ENCODE data around the gene GPN2. TPM values are rescaled to one million over a fixed set of nuclear protein-coding genes. Genes with fewer than 3 reads are reported as not detected.

Gene GPN2
- total RNA-seq, 1 experiment from 2014 or later: 30.6 TPM

DNA sequence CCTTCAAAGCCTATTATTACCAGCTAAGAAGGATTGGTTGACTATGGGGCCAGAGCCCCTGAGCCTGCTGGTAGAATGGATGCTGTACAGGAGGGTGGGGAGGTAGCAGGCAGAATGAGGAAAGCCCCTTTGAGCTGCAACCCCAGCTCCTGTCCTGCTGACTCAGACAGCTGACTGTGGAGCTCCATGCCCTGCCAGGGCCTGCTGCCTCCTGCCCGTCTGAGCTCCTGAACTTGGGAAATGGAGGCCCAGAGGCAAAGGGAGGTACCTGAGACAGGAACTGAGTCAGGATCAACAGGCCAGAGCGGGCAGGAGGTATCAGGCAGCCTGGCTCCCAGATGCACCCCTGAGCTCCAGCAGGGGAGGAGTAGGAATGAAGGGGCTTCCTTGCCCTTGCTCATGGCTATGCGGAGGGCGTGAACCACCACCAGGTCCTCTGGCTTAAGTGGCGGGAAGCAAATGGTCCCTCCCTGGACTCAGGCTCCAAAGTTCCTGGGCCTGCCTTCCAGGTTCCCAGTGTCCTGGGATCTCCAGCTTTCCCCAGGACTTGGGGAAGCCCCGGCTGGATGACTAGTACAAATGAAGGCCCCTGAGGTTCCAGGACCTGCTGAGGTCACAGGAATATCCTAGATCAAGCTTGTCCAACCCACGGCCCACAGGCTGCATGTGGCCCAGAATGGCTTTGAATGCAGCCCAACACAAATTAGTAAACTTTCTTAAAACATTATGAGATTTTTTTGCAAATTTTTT lies 31.0 kb downstream of the GPN2 start:
- Histone ChIP-seq H3K4me1 (replicated peaks; ENCODE audit: insufficient read depth) (peaks cover 75% of the 10 kb centered on the region), H3K27ac (peak overlapping the region; percentile 73)
- CTCF ChIA-PET: interaction anchor here (0.5 to 4.4 kb wide), 3 partner anchors 9 to 264 kb away, joined by 3 to 18 read pairs (median 6); no protein-coding TSS in a partner anchor

DNA sequence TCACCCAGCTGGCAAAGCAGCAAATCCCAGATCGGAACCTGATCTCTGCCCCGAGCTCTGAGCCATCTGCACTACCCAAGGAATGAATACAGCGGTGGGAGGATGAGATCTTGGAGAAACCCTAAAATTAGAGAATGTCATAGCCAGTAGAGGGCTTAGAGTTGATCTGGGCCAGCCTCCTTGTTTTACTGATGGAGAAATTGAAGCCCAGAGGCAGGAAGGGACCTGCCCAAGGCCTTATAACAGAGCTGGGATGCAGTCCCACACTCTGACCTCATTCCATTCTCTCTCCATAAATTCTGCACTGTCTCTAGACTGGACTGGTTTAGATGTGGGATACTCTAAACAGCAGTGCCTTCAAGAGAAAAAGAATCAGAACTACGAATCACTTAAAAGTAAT lies 31.9 kb downstream of the GPN2 start:
- Histone ChIP-seq H3K27me3 (ENCODE audit: insufficient read depth, low read depth) (no peaks in the 10 kb centered on the region), H3K36me3 (ENCODE audit: low read depth) (no peaks in the 10 kb centered on the region), H3K79me2 (ENCODE audit: low read depth) (peaks cover 2% of the 10 kb centered on the region), H3K9me2 (ENCODE audit: insufficient read depth) (no peaks in the 10 kb centered on the region), H3K4me3 (no peak overlapping the region), H2AFZ (no peak overlapping the region), H3F3A (ENCODE audit: insufficient read depth, low read depth) (peaks cover 47% of the 10 kb centered on the region), H3K9me3 (ENCODE audit: insufficient read depth, low read depth) (no peaks in the 10 kb centered on the region), H3K4me1 (replicated peaks; ENCODE audit: insufficient read depth) (peaks cover 83% of the 10 kb centered on the region), H3K27ac (peak overlapping the region; percentile 73), H3K4me2 (no peak overlapping the region), H4K20me1 (ENCODE audit: insufficient read depth) (no peaks in the 10 kb centered on the region)
- CTCF ChIA-PET: interaction anchor here (0.6 to 4.4 kb wide), 2 partner anchors 9 to 67 kb away, joined by 3 to 18 read pairs; no protein-coding TSS in a partner anchor
- POLR2A ChIA-PET (ENCODE audit: unreplicated experiment): interaction anchor here (0.7 to 1.2 kb wide), 2 partner anchors 9 to 977 kb away, joined by 6 to 11 read pairs; no protein-coding TSS in a partner anchor
- TF ChIP-seq, protein P1, sequence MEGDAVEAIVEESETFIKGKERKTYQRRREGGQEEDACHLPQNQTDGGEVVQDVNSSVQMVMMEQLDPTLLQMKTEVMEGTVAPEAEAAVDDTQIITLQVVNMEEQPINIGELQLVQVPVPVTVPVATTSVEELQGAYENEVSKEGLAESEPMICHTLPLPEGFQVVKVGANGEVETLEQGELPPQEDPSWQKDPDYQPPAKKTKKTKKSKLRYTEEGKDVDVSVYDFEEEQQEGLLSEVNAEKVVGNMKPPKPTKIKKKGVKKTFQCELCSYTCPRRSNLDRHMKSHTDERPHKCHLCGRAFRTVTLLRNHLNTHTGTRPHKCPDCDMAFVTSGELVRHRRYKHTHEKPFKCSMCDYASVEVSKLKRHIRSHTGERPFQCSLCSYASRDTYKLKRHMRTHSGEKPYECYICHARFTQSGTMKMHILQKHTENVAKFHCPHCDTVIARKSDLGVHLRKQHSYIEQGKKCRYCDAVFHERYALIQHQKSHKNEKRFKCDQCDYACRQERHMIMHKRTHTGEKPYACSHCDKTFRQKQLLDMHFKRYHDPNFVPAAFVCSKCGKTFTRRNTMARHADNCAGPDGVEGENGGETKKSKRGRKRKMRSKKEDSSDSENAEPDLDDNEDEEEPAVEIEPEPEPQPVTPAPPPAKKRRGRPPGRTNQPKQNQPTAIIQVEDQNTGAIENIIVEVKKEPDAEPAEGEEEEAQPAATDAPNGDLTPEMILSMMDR (conservative IDR thresholded peaks at IDR 0.05): no peak
- no peak for TF ChIP-seq EZH2 (IDR thresholded peaks at IDR 0.05; ENCODE audit: low read depth)
- intact Hi-C loops (cut with micrococcal nuclease; ENCODE audit: unreplicated experiment): no loop called here
- no TSS peak for BruUV-seq (replicated peaks)
- DNase-seq: no peak

More for the DNA sequence above, 31.0 kb downstream of the GPN2 start:
- Histone ChIP-seq H2AFZ (no peak overlapping the region), H3K36me3 (ENCODE audit: low read depth) (no peaks in the 10 kb centered on the region), H3K27me3 (ENCODE audit: insufficient read depth, low read depth) (no peaks in the 10 kb centered on the region), H3K9me3 (ENCODE audit: insufficient read depth, low read depth) (no peaks in the 10 kb centered on the region), H3K9me2 (ENCODE audit: insufficient read depth) (no peaks in the 10 kb centered on the region), H4K20me1 (ENCODE audit: insufficient read depth) (no peaks in the 10 kb centered on the region), H3K79me2 (ENCODE audit: low read depth) (peaks cover 11% of the 10 kb centered on the region), H3K4me3 (no peak overlapping the region), H3K4me2 (peak overlapping the region; percentile 40; the same call in 1 of the 2 replicates), H3F3A (ENCODE audit: insufficient read depth, low read depth) (peaks cover 41% of the 10 kb centered on the region)
- DNase-seq: peak in 1 of 2 experiments; percentile 50
- TF ChIP-seq EZH2 (IDR thresholded peaks at IDR 0.05; ENCODE audit: low read depth): no peak
- TF ChIP-seq, protein P1 (conservative IDR thresholded peaks at IDR 0.05): no peak
- intact Hi-C loops (cut with micrococcal nuclease; ENCODE audit: unreplicated experiment): no loop called here
- no TSS peak for BruUV-seq (replicated peaks)
- POLR2A ChIA-PET (ENCODE audit: unreplicated experiment): interaction anchor here (0.6 to 1.2 kb wide), 3 partner anchors 10 to 977 kb away, joined by 5 to 11 read pairs (median 6); no protein-coding TSS in a partner anchor

DNA sequence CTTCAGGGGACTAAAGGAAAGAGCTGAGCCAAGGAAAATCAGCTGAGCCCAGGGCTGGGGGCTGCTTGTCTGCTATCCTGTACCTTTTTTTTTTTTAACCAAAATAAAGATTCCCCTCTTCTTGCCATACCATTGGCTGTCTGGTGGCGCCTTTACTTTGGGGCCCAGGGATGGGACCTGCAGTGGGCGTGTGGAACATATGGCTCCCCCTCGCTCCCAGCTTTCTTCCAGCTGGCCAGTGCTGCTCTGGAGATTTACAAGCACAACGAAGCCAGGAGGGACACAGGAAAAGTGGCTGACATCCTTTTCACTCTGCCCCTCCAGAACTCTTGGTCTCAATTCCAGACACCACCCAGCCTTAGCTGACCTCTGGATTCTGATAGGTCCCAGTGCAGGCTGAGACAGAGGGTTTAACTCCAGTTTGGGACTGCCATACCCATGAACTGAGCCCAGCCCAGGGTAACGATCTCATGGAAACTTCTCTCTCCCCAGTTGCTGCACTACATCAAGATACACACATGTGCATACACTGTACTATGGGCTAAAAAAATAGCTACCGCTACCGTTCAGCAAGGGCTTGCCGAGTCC lies 32.5 kb downstream of the GPN2 start:
- H4K20me1 ChIP-seq (ENCODE audit: insufficient read depth): no peaks in the 10 kb centered on the region
- no peaks in the 10 kb centered on the region for H3K9me3 ChIP-seq (ENCODE audit: insufficient read depth, low read depth)
- peak overlapping the region; percentile 73 for H3K27ac ChIP-seq
- ChIA-PET POLR2A (ENCODE audit: unreplicated experiment) (interaction anchor here (0.5 to 0.6 kb wide), 2 partner anchors 8 to 69 kb away, joined by 3 read pairs; no protein-coding TSS in a partner anchor), CTCF (interaction anchor here (0.6 kb wide), 1 partner anchor 46 kb away, joined by 3 read pairs; no protein-coding TSS in a partner anchor)
- peaks cover 87% of the 10 kb centered on the region for H3K4me1 ChIP-seq (replicated peaks; ENCODE audit: insufficient read depth)
- H3K27me3 ChIP-seq (ENCODE audit: insufficient read depth, low read depth): no peaks in the 10 kb centered on the region
- H3K9me2 ChIP-seq (ENCODE audit: insufficient read depth): no peaks in the 10 kb centered on the region
- intact Hi-C loops (cut with micrococcal nuclease; ENCODE audit: unreplicated experiment): no loop called here
- H3K4me2 ChIP-seq: no peak overlapping the region
- no TSS peak for BruUV-seq (replicated peaks)
- peaks cover 50% of the 10 kb centered on the region for H3F3A ChIP-seq (ENCODE audit: insufficient read depth, low read depth)
- H3K79me2 ChIP-seq (ENCODE audit: low read depth): no peaks in the 10 kb centered on the region
- H2AFZ ChIP-seq: no peak overlapping the region
- no peak for TF ChIP-seq EZH2 (IDR thresholded peaks at IDR 0.05; ENCODE audit: low read depth)
- no peak overlapping the region for H3K4me3 ChIP-seq
- no peaks in the 10 kb centered on the region for H3K36me3 ChIP-seq (ENCODE audit: low read depth)
- DNase-seq: no peak

Measured in PC-9 (cell line).